SK-N-MC (cell line): ENCODE data around the gene CNTN2.

Experiments used
- DNase-seq: peaks from one replicate; pipeline ENCODE4 v3.0.0-alpha.2; 2011; ENCODE audit warnings: low read depth, low spot score
- H3K27ac ChIP-seq: fragments of 200-600 bp; sonication (generic); 2 replicates; pipeline ENCODE4 v1.5.1; 2016; ENCODE audit warnings: mixed run types
- H3K36me3 ChIP-seq: fragments of 200-600 bp; sonication (generic); 2 replicates; pipeline ENCODE4 v1.6.1; 2017; ENCODE audit warnings: antibody characterized with exemption, low read length, mixed read lengths; ENCODE audit not compliant: insufficient read depth
- H3K4me3 ChIP-seq: fragments of 200-600 bp; sonication (generic); 2 replicates; pipeline ENCODE4 v1.5.1; 2016
- H3K9ac ChIP-seq: fragments of 200-600 bp; sonication (generic); 2 replicates; pipeline ENCODE4 v1.8.0; 2017; ENCODE audit warnings: mixed run types, mixed read lengths; ENCODE audit not compliant: insufficient read length
- H3K9me3 ChIP-seq: fragments of 200-600 bp; sonication (generic); 2 replicates; pipeline ENCODE4 v1.6.1; 2017; ENCODE audit warnings: low read depth, mild to moderate bottlenecking, antibody characterized with exemption, low read length, moderate library complexity, mixed read lengths
- EZH2 ChIP-seq: fragments of 200-600 bp; sonication (generic); IDR thresholded peaks from one replicate; pipeline ENCODE4 v1.6.1; 2017; ENCODE audit warnings: antibody characterized with exemption
- FOXP2 ChIP-seq: optimal IDR thresholded peaks from 2 replicates; pipeline ENCODE3; 2011; ENCODE audit warnings: mild to moderate bottlenecking, moderate library complexity; ENCODE audit not compliant: insufficient read depth; ENCODE audit errors: extremely low read length, control extremely low read depth
- POLR2AphosphoS5 ChIP-seq: IDR thresholded peaks from 2 replicates; pipeline ENCODE4 v1.6.1; 2012; ENCODE audit warnings: mild to moderate bottlenecking, low read depth, low read length, borderline replicate concordance

Gene CNTN2

GRCh38 chr1:205102404-205102803 is 59.4 kb downstream of the CNTN2 start:
- TF ChIP-seq FOXP2 (no peak), EZH2 (no peak), POLR2AphosphoS5 (no peak)
- H3K36me3 ChIP-seq = peaks cover 85% of the 10 kb centered on the region

GRCh38 chr1:205107327-205107726 is 64.3 kb downstream of the CNTN2 start:
- Histone ChIP-seq H3K9ac (no peak overlapping the region), H3K9me3 (no peaks in the 10 kb centered on the region), H3K36me3 (peaks cover 59% of the 10 kb centered on the region), H3K4me3 (no peak overlapping the region), H3K27ac (no peak overlapping the region)
- no peak for DNase-seq
- no peak for TF ChIP-seq EZH2
- no peak for TF ChIP-seq FOXP2
- TF ChIP-seq POLR2AphosphoS5 = no peak

More at GRCh38 chr1:205102404-205102803, 59.4 kb downstream of the CNTN2 start:
- Histone ChIP-seq H3K9me3 (no peaks in the 10 kb centered on the region), H3K9ac (no peak overlapping the region), H3K4me3 (no peak overlapping the region), H3K27ac (no peak overlapping the region)
- no peak for DNase-seq

- Histone ChIP-seq H3K9me3 (no peaks in the 10 kb centered on the region), H3K4me3 (no peak overlapping the region), H3K27ac (no peak overlapping the region), H3K36me3 (peaks cover 56% of the 10 kb centered on the region), H3K9ac (no peak overlapping the region)
- DNase-seq = no peak
- TF ChIP-seq EZH2 = no peak
- no peak for TF ChIP-seq POLR2AphosphoS5
Measured at GRCh38 chr1:205108464-205108863, 65.5 kb downstream of the CNTN2 start.

GRCh38 chr1:205109269-205109668 is 66.3 kb downstream of the CNTN2 start:
- no peak overlapping the region for H3K9ac ChIP-seq
- H3K4me3 ChIP-seq = no peak overlapping the region
- no peak overlapping the region for H3K27ac ChIP-seq
- H3K36me3 ChIP-seq = peaks cover 54% of the 10 kb centered on the region
- H3K9me3 ChIP-seq = no peaks in the 10 kb centered on the region
- no peak for DNase-seq
- TF ChIP-seq EZH2 = no peak
- no peak for TF ChIP-seq POLR2AphosphoS5
- no peak for TF ChIP-seq FOXP2

GRCh38 chr1:205109711-205110110 is 66.7 kb downstream of the CNTN2 start:
- DNase-seq = no peak
- Histone ChIP-seq H3K4me3 (no peak overlapping the region), H3K9me3 (no peaks in the 10 kb centered on the region), H3K36me3 (peaks cover 56% of the 10 kb centered on the region), H3K27ac (no peak overlapping the region), H3K9ac (no peak overlapping the region)
- TF ChIP-seq FOXP2 (no peak), POLR2AphosphoS5 (no peak), EZH2 (no peak)

- Histone ChIP-seq H3K27ac (no peak overlapping the region), H3K9ac (no peak overlapping the region), H3K36me3 (peaks cover 53% of the 10 kb centered on the region)
Measured at GRCh38 chr1:205111354-205111753, 68.3 kb downstream of the CNTN2 start.

GRCh38 chr1:205118752-205119151 is 75.7 kb downstream of the CNTN2 start:
- no peak overlapping the region for H3K9ac ChIP-seq
- no peak overlapping the region for H3K4me3 ChIP-seq
- TF ChIP-seq FOXP2 (no peak), POLR2AphosphoS5 (no peak), EZH2 (no peak)
- DNase-seq = no peak
- H3K27ac ChIP-seq = no peak overlapping the region
- no peaks in the 10 kb centered on the region for H3K9me3 ChIP-seq
- peaks cover 27% of the 10 kb centered on the region for H3K36me3 ChIP-seq

More at GRCh38 chr1:205111354-205111753, 68.3 kb downstream of the CNTN2 start:
- DNase-seq = no peak
- H3K4me3 ChIP-seq = no peak overlapping the region
- TF ChIP-seq POLR2AphosphoS5 (no peak), FOXP2 (no peak), EZH2 (no peak)
- H3K9me3 ChIP-seq = no peaks in the 10 kb centered on the region

- Histone ChIP-seq H3K4me3 (peak within 1 kb of the TSS; percentile 96), H3K36me3 (peaks cover 8% of the 10 kb centered on the region; the same call in 1 of the 2 replicates), H3K9me3 (no peaks in the 10 kb centered on the region), H3K9ac (peak within 1 kb of the TSS; percentile 98), H3K27ac (peak within 1 kb of the TSS; percentile 96)
- TF ChIP-seq POLR2AphosphoS5 = peak; percentile 91
- no peak for TF ChIP-seq EZH2
- TF ChIP-seq FOXP2 = peak; percentile 8
- DNase-seq = peak; percentile 94
Measured at GRCh38 chr1:205121660-205122488, 78.9 kb downstream of the CNTN2 start, which contains the start of gene RBBP5. Gene RBBP5, minus strand, starts transcription at chr1:205121978. Its CDS starts 105 bp downstream, at chr1:205121873.
